Activated CD4-positive, alpha-beta T cell treated with anti-CD3 and anti-CD28 coated beads, Interleukin-2, amount 50 U/mL, for 24 hours (primary cell): ENCODE data around the gene MEIOC.
"Not testable (repeated sequence)": the region's sequence is repeated elsewhere in the genome, so short reads cannot be mapped to it uniquely, and the experiment has no call there.

Source experiments
- DNase-seq, 2 donors: peaks; one replicate each; pipeline ENCODE4 v3.0.0-alpha.2; 2020; ENCODE audit warnings: low read depth in 1 of 2, low spot score in 1 of 2

The MEIOC gene

GRCh38 chr17:44647736-44648135, 8.5 kb upstream of the MEIOC start:
- no peak for DNase-seq

DNA sequence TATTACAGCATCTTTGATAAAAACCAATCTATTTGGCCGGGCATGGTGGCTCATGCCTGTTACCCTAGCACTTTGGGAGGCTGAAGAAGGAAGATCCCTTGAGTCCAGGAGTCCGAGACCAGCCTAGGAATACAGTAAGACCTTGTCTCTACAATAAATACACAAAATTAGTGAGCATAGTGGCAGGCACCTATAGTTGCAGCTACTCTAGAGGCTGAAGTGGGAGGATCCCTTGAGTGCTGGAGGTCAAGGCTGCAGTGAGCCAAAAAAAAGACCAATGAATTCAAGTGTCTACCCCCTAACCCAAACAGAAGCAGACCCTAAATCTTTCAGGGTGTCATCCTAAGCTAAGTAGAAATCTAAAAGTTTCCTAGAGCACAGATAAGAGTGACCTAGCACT, 7.3 kb upstream of the MEIOC start:
- DNase-seq: no peak

DNA sequence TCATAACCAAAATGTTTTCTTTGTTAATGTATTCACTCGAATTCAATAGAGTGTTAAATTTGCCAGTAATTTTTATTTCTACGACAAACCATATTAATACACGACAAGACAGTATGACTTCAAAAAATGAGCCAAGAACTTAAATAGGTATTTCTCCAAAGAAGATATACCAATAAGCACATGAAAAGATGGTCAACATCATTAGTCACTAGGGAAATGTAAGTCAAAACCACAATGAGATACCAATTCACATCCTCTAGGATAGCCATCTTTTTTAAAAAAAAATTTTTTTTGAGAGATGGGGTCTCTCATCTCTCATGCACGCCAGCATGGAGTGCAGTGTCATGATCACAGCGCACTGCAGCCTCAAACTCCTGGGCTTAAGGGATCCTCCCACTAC, 5.0 kb upstream of the MEIOC start:
- DNase-seq: no peak

DNA sequence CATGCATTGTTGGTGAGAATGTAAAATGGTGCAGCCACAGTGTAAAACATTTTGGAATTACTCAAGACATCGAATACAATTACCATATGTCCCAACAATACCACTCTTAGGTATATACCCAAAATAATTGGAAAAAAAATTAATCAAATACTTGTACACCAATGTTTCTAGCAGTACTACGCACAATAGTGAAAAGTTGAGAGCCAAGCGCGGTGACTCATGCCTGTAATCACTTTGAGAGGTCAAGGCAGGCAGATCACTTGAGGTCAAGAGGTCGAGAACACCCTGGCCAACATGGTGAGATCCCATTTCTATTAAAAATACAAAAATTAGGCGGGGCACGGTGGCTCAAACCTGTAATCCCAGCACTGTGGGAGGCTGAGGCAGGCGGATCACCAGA, 3.5 kb upstream of the MEIOC start:
- DNase-seq: no peak

DNA sequence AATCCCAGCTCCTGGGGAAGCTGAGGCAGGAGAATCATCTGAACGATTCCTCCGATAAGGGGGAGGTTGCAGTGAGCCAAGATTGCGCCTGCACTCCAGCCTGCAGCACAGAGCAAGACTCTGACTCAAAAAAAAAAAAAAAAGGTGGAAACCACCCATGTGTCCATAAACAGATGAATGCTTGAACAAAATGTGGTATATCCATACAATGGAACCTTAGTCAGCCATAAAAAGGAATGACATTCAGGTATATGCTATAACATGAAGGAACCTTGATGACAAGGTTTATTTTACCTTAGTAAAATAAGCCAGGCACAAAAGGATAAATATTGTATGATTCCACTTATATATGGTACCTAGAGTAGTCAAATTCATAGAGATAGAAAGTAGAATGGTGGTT, 2.9 kb upstream of the MEIOC start:
- DNase-seq: no peak

DNA sequence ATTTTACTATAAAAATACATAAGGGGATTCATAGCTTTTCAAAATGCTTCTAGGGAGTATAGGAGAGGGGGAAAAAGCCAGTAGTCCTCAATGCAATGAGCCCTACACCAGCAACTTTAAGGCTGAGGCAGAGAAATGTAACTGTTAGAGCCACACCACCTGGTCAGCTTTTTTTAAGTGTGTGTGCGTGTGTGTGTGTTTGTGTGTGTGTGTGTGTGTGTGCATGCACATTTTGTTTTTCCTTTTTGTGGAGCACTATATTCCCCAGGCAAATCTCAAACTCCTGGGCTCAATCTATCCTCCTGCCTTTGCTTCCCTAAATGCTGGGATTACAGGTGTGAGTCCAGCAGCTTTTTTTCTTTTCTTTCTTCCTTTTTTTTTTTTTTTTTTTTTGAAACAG, 2.3 kb upstream of the MEIOC start:
- no peak for DNase-seq

DNA sequence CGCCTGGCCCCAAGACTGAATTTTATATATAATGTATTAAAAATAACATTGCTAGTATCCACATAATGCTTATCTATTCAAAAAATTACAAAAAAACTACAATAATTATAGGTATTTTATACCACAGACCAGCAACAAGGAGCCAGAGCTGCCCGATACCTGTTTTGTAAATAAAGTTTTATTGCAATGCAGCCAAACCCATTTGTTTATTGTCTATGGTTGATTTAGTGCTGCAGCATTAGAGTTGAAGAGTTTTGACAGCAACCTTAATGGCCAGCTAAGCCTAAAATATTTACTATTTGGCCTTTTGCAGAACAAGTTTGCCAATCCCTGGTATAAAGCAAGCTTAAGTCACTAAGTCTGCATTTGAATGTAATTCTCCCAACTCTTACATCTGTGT, 5.6 kb downstream of the MEIOC start:
- DNase-seq: no peak

- DNase-seq: no peak
Observed at GRCh38 chr17:44663095-44663494, 6.8 kb downstream of the MEIOC start.

GRCh38 chr17:44664867-44665266, 8.6 kb downstream of the MEIOC start:
- DNase-seq: no peak

DNA sequence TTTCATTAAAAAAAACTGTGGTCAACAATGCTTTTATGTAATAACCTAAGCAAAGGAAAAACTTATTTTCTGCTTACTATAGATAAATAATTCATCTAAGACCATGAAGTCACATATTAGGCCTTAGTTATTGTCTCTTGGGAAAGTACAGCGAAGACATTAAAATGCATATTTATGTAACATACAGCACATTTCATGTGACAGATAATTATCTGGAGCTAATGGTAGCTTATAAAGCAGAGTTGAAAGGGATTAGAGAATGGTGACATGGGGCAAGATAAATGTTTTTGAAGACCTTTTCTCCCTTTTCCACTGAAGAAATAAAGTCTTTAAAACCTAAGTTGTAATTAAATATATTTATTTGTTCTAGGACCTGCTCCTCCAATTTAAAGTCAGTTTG, 9.7 kb downstream of the MEIOC start:
- no peak for DNase-seq

GRCh38 chr17:44672479-44673093, 16.3 kb downstream of the MEIOC start:
- DNase-seq: no peak

GRCh38 chr17:44673893-44674292, 17.6 kb downstream of the MEIOC start:
- no peak for DNase-seq

GRCh38 chr17:44677136-44677535, 20.9 kb downstream of the MEIOC start:
- DNase-seq: no peak

DNA sequence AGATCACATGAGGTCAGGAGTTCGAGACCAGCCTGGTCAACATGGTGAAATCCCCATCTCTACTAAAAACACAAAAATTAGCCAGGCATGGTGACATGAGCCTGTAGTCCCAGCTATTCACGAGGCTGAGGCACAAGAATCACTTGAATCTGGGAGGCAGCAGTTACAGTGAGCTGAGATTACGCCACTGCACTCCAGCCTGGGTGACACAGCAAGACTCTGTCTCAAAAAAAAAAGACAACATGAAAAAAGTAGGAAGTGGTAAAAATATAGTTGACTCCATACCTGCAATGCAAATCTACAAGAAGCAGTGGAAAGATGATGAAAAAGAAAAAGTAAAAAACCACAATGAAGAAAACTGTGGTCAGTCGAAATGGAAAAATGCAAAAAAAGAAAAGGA, 27.0 kb downstream of the MEIOC start:
- DNase-seq: not testable (repeated sequence)

DNA sequence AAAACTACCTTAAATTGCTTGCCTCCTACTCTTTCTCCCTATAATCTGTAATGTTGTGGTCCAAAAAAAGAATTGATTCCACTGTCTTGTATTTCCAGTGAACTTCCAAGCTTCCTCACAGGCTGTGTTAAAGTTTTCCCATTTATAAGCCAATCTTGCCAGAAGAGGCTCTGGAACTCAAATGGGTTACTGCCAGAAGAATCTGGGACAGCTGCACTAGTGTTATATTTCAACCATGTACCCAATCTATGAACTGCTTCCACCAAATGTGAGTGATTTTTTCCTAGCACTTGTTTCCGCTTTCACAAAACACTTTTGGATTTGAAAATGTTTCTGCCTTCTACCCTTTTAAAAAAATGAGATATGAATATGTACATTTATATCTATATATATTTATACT, 31.5 kb downstream of the MEIOC start:
- no peak for DNase-seq

GRCh38 chr17:44688200-44688599, 31.9 kb downstream of the MEIOC start:
- no peak for DNase-seq

- DNase-seq: no peak
Observed at GRCh38 chr17:44688675-44689476, 32.6 kb downstream of the MEIOC start.

DNA sequence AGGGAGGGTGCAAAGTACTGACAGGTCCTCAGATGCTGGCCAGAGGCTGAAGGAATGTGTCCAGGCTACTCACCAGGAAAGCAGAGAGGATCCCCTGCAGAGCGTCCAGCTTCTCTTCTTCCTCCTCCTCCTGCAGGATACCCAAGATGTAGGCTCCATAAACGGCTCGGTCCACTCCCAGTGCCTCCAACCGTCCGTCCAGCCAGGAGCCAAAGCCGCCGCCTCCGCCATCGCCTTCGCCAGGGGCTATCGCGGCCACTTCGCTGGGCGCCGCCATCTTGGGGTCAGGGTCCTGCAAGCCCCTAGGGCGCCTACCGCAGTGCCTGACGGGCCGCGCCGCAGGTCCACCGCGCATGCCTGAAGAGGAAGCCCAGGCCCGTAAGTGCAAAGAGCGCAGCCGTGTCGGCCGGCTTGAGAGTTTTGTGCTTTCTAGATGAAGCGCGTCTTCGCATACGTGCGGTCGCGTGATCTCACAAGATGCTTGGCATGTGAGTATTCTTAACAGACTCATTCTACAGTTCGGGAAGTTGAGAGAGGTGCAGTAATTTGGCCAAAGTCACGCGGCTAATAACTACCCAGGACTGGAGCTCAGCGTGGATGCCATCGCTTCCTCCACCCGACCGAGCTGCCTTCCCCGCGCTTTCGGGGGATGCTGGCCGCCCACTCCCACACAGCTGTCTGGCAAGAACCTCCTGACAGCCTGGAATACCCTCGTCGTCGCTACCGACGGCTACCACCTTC, 33.4 kb downstream of the MEIOC start, which contains the start of gene CCDC43:
Gene CCDC43, minus strand, starts transcription at position 300 of the 741 bp plus-strand sequence. Its CDS starts 23 bp downstream, at position 277.
- peak; percentile 86 to 91 for DNase-seq

DNA sequence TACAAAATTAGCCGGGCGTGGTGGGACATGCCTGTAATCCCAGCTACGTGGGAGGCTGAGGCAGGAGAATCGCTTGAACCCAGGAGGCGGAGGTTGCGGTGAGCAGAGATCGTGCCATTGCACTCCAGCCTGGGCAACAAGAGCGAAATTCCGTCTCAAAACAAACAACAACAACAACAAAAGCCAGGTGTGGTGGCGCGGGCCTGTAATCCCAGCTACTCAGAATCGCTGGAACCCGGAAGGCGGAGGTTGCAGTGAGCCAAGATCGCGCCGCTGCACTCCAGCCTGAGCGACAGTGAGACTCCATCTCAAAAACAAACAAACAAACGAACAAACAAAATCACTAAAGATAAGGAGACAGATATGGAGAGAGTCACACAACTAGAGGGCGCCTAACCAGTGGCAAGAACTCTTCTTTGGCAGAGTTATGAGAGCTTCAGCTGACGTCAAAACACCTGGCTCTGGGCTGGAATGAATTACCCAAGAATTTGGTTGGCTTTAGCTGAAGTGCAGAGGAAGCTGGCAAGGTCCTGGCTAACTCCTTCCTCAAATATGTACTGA, 34.6 kb downstream of the MEIOC start:
- not testable (repeated sequence) for DNase-seq

DNA sequence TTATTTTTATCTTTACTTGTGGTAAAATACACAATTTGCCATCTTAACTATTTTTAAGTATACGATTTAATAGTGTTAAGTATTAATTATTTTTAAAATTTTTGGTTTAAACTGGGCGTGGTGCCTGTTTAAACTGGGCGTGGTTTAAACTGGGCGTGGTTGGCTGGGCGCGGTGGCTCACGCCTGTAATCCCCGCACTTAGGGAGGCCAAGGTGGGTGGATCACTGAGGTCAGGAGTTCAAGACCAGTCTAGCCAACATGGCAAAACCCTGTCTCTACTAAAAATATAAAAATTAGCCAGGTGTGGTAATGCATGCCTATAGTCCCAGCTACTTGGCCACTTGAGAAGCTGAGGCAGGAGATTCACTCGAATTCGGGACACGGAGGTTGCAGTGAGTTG, 37.3 kb downstream of the MEIOC start:
- no peak for DNase-seq

DNA sequence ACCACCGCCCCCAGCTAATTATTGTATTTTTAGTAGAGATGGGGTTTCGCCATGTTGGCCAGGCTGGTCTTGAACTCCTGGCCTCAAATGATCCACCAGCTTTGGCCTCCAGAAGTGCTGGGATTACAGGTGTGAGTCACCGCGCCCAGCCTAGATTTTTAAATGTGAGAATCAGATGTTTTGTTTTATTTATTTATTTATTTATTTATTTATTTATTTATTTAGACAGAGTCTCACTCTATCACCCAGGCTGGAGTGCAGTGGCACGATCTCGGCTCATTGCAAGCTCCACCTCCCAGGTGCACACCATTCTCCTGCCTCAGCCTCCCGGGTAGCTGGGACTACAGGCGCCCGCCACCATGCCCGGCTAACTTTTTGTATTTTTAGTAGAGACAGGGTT, 44.0 kb downstream of the MEIOC start:
- not testable (repeated sequence) for DNase-seq
